CD4-positive, alpha-beta T cell treated with Interleukin-17A for 1 hour (primary cell): ENCODE results near the gene SRPX2.

Experiments
- DNase-seq: peaks from one replicate; pipeline ENCODE4 v3.0.0-alpha.2; 2020

SRPX2 gene

GRCh38 chrX:100652266-100652665 is 8.3 kb downstream of the SRPX2 start:
- DNase-seq: no peak

- no peak for DNase-seq
These were observed 10.3 kb downstream of the SRPX2 start for GRCh38 chrX:100654261-100654660.

GRCh38 chrX:100658941-100659381 is 15.0 kb downstream of the SRPX2 start:
- no peak for DNase-seq

GRCh38 chrX:100659431-100660137 is 15.6 kb downstream of the SRPX2 start:
- no peak for DNase-seq

GRCh38 chrX:100662170-100662569 is 18.2 kb downstream of the SRPX2 start:
- DNase-seq: no peak

- no peak for DNase-seq
These were observed 18.8 kb downstream of the SRPX2 start for GRCh38 chrX:100662796-100663195.

GRCh38 chrX:100663642-100664041 is 19.6 kb downstream of the SRPX2 start:
- DNase-seq: no peak

GRCh38 chrX:100672966-100673365 is 29.0 kb downstream of the SRPX2 start:
- DNase-seq: no peak

GRCh38 chrX:100673397-100673953 is 29.5 kb downstream of the SRPX2 start:
- DNase-seq: no peak

- DNase-seq: no peak
These were observed 30.7 kb downstream of the SRPX2 start for GRCh38 chrX:100674705-100675104.

- DNase-seq: no peak
These were observed 33.7 kb downstream of the SRPX2 start for GRCh38 chrX:100677611-100678181.

GRCh38 chrX:100680756-100681155 is 36.8 kb downstream of the SRPX2 start:
- DNase-seq: no peak

- DNase-seq: no peak
These were observed 37.6 kb downstream of the SRPX2 start for GRCh38 chrX:100681599-100681998.

- no peak for DNase-seq
These were observed 38.9 kb downstream of the SRPX2 start for GRCh38 chrX:100682939-100683338.

GRCh38 chrX:100685284-100685996 is 41.4 kb downstream of the SRPX2 start:
- DNase-seq: peak; percentile 70

GRCh38 chrX:100685997-100686305 is 42.0 kb downstream of the SRPX2 start:
- no peak for DNase-seq

- no peak for DNase-seq
These were observed 43.1 kb downstream of the SRPX2 start for GRCh38 chrX:100687128-100687527.

GRCh38 chrX:100687546-100687945 is 43.5 kb downstream of the SRPX2 start:
- no peak for DNase-seq

- no peak for DNase-seq
These were observed 51.3 kb downstream of the SRPX2 start for GRCh38 chrX:100695302-100695701.

GRCh38 chrX:100695991-100696390 is 52.0 kb downstream of the SRPX2 start:
- DNase-seq: no peak

- no peak for DNase-seq
These were observed 52.8 kb downstream of the SRPX2 start for GRCh38 chrX:100696699-100697351.

GRCh38 chrX:100698551-100698950 is 54.6 kb downstream of the SRPX2 start:
- DNase-seq: no peak

- no peak for DNase-seq
These were observed 56.8 kb downstream of the SRPX2 start for GRCh38 chrX:100700809-100701208.
